Activated CD4-positive, alpha-beta T cell treated with anti-CD3 and anti-CD28 coated beads for 1 hour (primary cell): ENCODE results near the gene PPP2R5B.
A peak's percentile ranks its signal among the peaks of the same experiment; 100 is the strongest.

Experiments used
- DNase-seq: peaks from one replicate; pipeline ENCODE4 v3.0.0-alpha.2; 2020

The PPP2R5B gene

GRCh38 chr11:64910451-64911093, 13.9 kb upstream of the PPP2R5B start:
- no peak for DNase-seq

DNA sequence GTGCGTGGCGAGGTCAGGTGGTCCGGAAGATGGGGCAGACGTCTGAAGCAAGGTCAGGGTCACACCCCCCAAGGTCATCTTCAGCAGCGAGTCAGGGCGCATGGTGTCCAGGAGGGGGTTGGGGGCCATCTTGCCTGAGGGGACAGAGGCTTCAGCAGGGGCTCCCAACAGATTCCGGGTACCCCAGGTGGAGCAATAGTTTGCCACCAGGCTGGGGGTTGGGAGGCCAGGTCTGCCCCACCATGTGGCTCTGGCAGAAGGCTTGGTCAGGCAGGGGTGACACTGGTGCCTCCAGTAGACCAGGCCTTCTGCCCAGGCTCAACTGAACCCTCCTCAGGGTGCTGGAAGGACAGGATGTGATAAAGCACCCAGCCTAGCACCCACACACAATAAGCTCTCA, 13.3 kb upstream of the PPP2R5B start:
- no peak for DNase-seq

DNA sequence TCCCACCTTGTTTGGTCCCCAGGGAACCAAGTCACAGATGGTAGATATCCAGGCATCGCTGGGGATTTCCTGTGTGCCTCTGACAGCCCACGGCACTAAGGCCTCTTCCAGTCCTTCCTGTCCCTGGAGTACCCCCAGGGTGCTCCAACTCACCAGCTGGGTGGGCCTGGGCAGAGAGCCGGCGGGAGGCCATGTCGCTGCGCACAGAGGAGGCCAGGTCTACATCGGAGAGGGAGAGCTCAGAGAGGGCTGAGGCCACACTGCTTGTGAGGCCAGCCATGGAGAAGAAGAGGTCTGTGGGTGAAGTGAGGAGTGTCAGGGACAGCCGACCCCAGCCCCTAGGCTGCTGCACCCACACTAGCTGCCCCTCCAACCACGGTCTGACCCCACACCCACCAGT, 12.8 kb upstream of the PPP2R5B start:
- DNase-seq = no peak

DNA sequence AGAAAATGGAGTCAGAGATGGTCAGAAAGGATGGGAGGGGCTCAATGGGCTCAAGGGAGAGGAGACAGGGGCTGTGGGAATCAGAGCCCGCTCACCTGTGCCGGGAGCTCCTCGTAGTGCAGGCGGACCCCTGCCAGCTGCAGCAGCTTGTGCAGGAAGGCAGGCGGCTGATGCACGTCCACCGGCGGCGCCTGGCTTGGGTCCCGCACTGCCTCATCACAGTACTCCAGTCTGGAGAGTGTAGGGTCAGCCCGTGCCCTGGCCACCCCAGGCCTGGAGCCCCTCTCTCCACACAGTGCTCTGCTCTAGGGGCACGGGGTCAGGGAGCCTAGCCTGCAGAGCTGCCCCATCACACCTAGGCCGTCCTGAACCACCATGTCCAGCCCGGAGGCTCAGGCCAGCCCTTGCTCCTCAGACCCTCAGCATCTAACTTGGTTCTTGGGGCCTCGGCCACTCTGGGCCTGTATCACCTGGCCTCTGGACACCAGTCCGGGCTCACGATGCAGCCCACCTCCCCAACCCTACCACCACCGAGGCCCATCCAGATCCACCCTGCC, 11.2 kb upstream of the PPP2R5B start:
- no peak for DNase-seq

DNA sequence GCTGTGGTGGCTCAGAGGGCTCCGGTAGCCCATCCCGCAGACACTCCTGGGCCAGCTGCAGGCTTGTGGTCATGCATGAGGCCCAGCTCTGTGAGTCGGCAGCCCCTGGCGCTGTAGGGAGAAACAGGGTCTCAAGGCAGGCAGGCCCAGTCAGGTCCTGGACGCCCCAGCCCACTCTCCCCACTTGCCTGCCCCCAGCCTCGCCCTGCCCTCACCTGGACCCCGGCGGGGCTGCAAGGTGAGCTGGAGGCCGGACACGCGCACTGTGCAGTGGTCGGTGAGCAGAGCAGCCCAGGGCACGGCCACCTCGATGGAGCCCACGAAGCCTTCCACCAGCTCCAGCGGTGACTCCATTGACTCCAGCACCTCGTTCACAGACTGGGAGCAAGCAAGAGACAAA, 10.4 kb upstream of the PPP2R5B start:
- no peak for DNase-seq

GRCh38 chr11:64915376-64915887, 9.1 kb upstream of the PPP2R5B start:
- no peak for DNase-seq

DNA sequence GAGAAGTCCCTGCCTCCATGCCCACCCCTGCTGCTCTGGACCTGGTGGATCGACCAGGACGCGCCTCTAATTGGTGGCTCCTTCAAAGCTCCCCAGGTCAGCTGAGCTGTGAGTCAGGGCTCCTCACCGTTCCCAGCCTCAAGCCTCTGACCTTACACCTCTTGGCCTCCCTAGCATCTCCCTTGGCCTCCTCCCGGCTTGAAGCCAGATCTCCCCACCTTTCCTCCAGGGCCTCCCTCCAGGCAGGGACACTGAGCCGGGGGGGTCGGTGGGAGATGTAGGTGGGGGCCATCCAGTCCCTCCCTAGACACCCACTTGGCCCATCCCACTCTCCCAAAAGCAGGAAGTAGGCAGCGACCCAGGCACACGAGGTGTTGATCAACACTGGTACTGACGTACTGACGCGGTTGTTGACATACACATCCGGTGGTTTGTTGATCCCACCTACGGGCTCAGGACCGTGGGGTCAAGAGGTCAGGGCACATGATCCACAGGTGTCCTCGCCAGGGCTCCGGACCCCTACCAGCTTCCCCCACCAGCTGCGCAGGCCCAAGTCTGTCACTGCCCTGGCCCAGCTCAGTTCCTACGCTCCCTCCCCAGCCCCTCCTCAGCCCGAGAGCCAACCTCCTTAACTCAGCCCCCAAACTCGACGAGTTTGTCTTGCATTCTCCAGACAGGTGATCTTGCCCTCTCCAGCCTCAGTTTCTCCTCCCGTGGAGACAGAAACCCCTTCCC, 8.3 kb upstream of the PPP2R5B start:
- DNase-seq = peak; percentile 14

- DNase-seq = peak; percentile 97
Measured at GRCh38 chr11:64916775-64917662, 7.5 kb upstream of the PPP2R5B start, which contains the start of gene ATG2A. Gene ATG2A (minus strand): TSS chr11:64917209. CDS start chr11:64917135, 74 bp downstream.

DNA sequence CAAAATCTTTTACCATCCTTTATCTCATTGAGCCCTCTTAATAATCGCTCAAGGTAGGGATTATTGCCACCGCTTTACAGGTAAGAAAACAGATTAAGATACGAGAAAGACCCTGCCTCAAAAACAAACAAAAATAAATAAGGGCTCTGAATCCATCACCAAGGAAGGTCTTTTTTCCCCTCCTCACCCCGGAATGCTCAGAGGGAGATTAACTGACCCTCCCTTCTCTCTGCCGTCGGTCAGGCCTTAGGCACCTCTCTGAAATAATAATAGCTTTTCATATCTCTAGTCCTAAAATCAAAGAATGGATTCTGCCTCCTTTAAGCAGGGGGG, 6.9 kb upstream of the PPP2R5B start:
- DNase-seq = no peak

GRCh38 chr11:64918017-64918416, 6.5 kb upstream of the PPP2R5B start:
- no peak for DNase-seq

DNA sequence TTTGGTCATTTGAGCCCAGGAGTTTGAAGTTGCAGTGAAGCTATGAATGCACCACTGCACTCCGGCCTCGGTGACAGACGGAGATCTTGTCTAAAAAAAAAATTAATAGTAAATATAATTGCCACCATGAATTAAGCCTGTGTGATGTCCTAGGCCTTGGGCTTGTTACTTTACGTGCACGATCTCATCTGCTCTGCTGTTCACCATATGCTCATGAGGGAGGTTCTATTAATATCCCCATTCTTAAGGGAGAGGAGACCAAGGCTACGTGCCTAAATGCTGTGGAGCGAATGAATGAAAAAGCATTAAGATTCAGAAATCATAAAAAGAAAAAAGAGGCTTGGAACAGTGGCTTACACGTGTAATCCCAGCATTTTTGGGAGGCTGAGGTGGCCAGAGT, 4.9 kb upstream of the PPP2R5B start:
- DNase-seq = no peak

DNA sequence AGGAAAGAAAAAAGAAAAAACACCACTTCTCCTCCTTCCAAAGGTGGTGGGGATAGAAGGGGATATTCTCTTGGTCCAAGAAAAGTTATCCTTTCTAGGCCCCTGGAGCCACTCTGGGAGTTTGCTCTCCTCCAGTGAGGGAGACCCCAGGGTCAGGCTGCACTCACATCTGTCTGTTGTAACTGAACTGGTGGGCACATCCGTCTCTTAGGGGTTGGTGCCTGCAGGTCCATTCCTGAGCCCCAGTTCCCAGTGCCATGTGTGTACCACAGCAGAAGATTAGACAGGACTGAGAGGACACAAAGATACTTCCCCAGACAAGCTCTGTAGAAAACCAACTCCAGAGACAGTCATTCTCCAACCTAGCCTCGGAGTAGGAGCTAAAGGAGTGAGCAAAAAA, 4.4 kb upstream of the PPP2R5B start:
- no peak for DNase-seq

GRCh38 chr11:64921384-64921783, 3.1 kb upstream of the PPP2R5B start:
- no peak for DNase-seq

DNA sequence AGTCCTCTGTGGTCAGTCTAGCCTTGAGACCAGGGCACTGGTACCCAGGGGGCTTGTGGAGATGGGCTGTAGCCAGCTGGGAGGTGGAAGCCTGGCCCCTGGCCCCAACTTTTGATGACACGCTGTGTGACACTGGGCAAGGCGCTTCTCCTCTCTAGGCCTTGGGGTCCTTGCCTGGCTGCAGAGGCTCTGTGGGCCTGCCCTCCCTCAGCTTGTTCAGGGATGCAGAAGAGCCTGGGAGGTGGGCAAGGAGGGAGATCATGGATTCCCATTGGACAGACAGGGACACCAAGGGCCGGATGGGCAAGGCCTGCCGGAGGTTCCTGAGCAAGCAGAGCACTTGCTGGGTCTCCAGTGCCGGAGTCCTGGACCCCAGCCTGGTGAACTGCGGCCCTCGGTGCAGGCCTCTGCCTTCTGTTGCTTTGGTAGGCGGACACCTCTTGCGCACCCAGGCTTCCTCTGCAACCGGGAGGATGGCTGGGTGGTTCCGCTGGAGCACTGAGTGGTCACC, 1.3 kb upstream of the PPP2R5B start:
- DNase-seq = no peak

DNA sequence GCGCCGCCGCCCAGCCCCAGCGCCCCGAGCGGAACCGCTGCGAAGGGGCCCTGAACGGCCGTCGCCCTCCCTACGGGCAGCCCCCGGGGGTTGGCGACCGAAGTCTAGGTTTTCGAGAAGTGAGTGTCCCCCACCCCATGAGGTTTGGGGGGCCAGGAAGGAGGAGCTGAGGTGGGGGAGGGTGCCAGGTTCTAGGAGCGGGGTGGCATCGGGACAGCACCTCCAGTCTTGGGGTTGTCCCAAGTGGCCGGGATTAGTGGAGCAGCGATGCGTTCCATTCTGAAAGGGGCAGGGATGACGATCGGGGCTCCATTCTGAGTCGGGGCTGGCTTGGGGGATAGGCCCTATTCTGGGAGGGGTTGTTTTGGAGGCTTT, 408 bp downstream of the PPP2R5B start:
- no peak for DNase-seq

GRCh38 chr11:64925536-64926436, 1.3 kb downstream of the PPP2R5B start:
- DNase-seq = no peak

GRCh38 chr11:64926689-64927088, 2.2 kb downstream of the PPP2R5B start:
- DNase-seq = no peak

GRCh38 chr11:64928957-64929356, 4.5 kb downstream of the PPP2R5B start:
- DNase-seq = no peak

GRCh38 chr11:64929625-64930024, 5.1 kb downstream of the PPP2R5B start:
- DNase-seq = no peak

DNA sequence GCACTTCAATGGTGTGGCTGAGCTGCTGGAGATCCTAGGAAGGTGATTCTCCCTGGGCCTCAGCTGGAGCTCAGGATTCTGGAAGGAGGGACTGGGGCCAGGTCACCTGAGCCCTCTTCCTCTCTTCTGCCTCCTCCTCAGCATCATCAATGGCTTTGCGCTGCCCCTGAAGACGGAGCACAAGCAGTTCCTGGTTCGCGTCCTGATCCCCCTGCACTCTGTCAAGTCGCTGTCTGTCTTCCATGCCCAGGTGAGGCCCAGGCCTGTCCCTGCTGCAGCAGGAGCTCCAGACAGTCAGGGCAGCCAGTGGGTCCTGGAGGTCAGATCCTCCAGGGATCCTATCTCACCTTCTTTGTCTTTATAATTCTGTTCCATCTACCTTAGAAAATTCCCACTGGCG, 5.9 kb downstream of the PPP2R5B start:
- DNase-seq = no peak

GRCh38 chr11:64931290-64931689, 6.8 kb downstream of the PPP2R5B start:
- DNase-seq = no peak

GRCh38 chr11:64932324-64932723, 7.8 kb downstream of the PPP2R5B start:
- DNase-seq = no peak
